Astrocyte (in vitro differentiated cells and primary cell): ENCODE data around the gene ROGDI. TPM values are rescaled to one million over a fixed set of nuclear protein-coding genes. Genes with fewer than 3 reads are reported as not detected.

ENCODE experiments used
- DNase-seq: peaks from one replicate; pipeline ENCODE4 v3.0.0-alpha.2; 2010; ENCODE audit warnings: low read depth
- FAIRE-seq: peaks from 2 replicates; lab custom pipeline; 2011; peaks lifted over from hg19 to GRCh38; lab: Jason Lieb, UNC
- H2AFZ ChIP-seq: 2 replicates; pipeline ENCODE4 v1.6.0; 2012; ENCODE audit warnings: low read depth, low read length, inconsistent platforms
- H3K27ac ChIP-seq: 2 replicates; pipeline ENCODE4 v1.5.1; 2011; ENCODE audit warnings: low read depth, low read length, inconsistent platforms
- H3K27me3 ChIP-seq: 2 replicates; pipeline ENCODE4 v1.6.0; 2011; ENCODE audit warnings: low read length, inconsistent platforms; ENCODE audit not compliant: insufficient read depth
- H3K36me3 ChIP-seq: 2 replicates; pipeline ENCODE4 v1.5.1; 2011; ENCODE audit warnings: low read length, inconsistent platforms; ENCODE audit not compliant: insufficient read depth
- H3K4me1 ChIP-seq: 2 replicates; pipeline ENCODE4 v1.5.1; 2011; ENCODE audit warnings: low read length, inconsistent platforms; ENCODE audit not compliant: insufficient read depth
- H3K4me2 ChIP-seq: 2 replicates; pipeline ENCODE4 v1.6.0; 2012; ENCODE audit warnings: low read length, inconsistent platforms
- H3K4me3 ChIP-seq: 2 replicates; pipeline ENCODE4 v1.5.1; 2011; ENCODE audit warnings: low read depth, mild to moderate bottlenecking, low read length, inconsistent platforms; ENCODE audit not compliant: insufficient read depth
- H3K79me2 ChIP-seq: 2 replicates; pipeline ENCODE4 v1.6.0; 2012; ENCODE audit warnings: mild to moderate bottlenecking, low read length, inconsistent platforms; ENCODE audit not compliant: insufficient read depth
- H3K9ac ChIP-seq: 2 replicates; pipeline ENCODE4 v1.6.0; 2012; ENCODE audit warnings: mild to moderate bottlenecking, low read length, inconsistent platforms
- H3K9me3 ChIP-seq: 2 replicates; pipeline ENCODE4 v1.5.1; 2012; ENCODE audit warnings: low read depth, mild to moderate bottlenecking, low read length, inconsistent platforms; ENCODE audit not compliant: insufficient read depth
- H4K20me1 ChIP-seq: 2 replicates; pipeline ENCODE4 v1.6.0; 2012; ENCODE audit warnings: low read length, inconsistent platforms; ENCODE audit not compliant: insufficient read depth
- H3K27ac Mint-ChIP-seq: one replicate; pipeline ENCODE4 v1.8.0; 2021; ENCODE audit warnings: mild to moderate bottlenecking, mixed read lengths; ENCODE audit not compliant: unreplicated experiment
- H3K27me3 Mint-ChIP-seq: one replicate; pipeline ENCODE4 v1.8.0; 2021; ENCODE audit warnings: low read depth, mixed read lengths; ENCODE audit not compliant: unreplicated experiment
- H3K36me3 Mint-ChIP-seq: one replicate; pipeline ENCODE4 v1.8.0; 2021; ENCODE audit warnings: low read depth, mixed read lengths; ENCODE audit not compliant: unreplicated experiment
- H3K4me1 Mint-ChIP-seq: one replicate; pipeline ENCODE4 v1.8.0; 2021; ENCODE audit warnings: low read depth, mixed read lengths; ENCODE audit not compliant: unreplicated experiment
- H3K4me3 Mint-ChIP-seq: one replicate; pipeline ENCODE4 v1.8.0; 2021; ENCODE audit warnings: mild to moderate bottlenecking, moderate library complexity, mixed read lengths; ENCODE audit not compliant: unreplicated experiment
- H3K9me3 Mint-ChIP-seq: one replicate; pipeline ENCODE4 v1.8.0; 2021; ENCODE audit warnings: mild to moderate bottlenecking, mixed read lengths; ENCODE audit not compliant: unreplicated experiment
- EZH2 ChIP-seq: IDR thresholded peaks from 2 replicates; pipeline ENCODE4 v1.6.1; 2012; ENCODE audit warnings: mild to moderate bottlenecking, low read length, inconsistent platforms; ENCODE audit not compliant: insufficient read depth
- total RNA-seq: library from RNA; stranded (reverse); gene quantifications from 2 replicates; pipeline ENCODE4 v1.2.1, GENCODE V29; 2021
- TF ChIP-seq, protein P1 (sequence below): IDR thresholded peaks from 2 replicates; pipeline ENCODE4 v1.5.1; 2011; ENCODE audit warnings: low read depth, mild to moderate bottlenecking, inconsistent platforms, low read length, moderate library complexity; ENCODE audit not compliant: insufficient read depth

The ROGDI gene
- total RNA-seq, 1 donor from 2014 or later: 33.6 TPM

DNA sequence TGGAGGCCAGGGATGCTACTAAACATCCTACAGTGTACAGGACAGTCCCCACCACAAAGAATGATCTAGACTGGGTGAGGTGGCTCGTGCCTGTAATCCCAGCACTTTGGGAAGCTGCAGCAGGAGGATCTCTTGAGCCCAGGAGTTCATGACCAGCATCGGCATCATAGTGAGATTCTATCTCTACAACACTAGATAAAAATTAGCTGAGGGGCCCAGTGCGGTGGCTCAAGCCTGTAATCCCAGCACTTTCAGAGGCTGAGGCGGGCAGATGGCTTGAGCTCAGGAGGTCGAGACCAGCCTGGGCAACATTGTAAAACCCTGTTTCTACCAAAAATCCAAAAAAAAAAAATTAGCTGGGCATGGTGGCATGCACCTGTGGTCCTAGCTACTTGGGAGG, 30.1 kb downstream of the ROGDI start:
- Histone ChIP-seq H3K9ac (no peak overlapping the region), H3K36me3 (no peaks in the 10 kb centered on the region), H3K79me2 (no peaks in the 10 kb centered on the region), H3K27ac (no peak overlapping the region), H3K9me3 (no peaks in the 10 kb centered on the region), H3K27me3 (no peaks in the 10 kb centered on the region), H2AFZ (no peak overlapping the region), H3K4me2 (no peak overlapping the region), H4K20me1 (no peaks in the 10 kb centered on the region), H3K4me3 (no peak overlapping the region), H3K4me1 (no peaks in the 10 kb centered on the region)
- H3K27me3 Mint-ChIP-seq: no peaks in the 10 kb centered on the region
- H3K27ac Mint-ChIP-seq: no peak overlapping the region
- TF ChIP-seq, protein P1, sequence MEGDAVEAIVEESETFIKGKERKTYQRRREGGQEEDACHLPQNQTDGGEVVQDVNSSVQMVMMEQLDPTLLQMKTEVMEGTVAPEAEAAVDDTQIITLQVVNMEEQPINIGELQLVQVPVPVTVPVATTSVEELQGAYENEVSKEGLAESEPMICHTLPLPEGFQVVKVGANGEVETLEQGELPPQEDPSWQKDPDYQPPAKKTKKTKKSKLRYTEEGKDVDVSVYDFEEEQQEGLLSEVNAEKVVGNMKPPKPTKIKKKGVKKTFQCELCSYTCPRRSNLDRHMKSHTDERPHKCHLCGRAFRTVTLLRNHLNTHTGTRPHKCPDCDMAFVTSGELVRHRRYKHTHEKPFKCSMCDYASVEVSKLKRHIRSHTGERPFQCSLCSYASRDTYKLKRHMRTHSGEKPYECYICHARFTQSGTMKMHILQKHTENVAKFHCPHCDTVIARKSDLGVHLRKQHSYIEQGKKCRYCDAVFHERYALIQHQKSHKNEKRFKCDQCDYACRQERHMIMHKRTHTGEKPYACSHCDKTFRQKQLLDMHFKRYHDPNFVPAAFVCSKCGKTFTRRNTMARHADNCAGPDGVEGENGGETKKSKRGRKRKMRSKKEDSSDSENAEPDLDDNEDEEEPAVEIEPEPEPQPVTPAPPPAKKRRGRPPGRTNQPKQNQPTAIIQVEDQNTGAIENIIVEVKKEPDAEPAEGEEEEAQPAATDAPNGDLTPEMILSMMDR: no peak
- no peak for TF ChIP-seq EZH2
- peaks cover 1% of the 10 kb centered on the region for H3K36me3 Mint-ChIP-seq
- H3K4me3 Mint-ChIP-seq: no peak overlapping the region
- no peak for FAIRE-seq
- H3K9me3 Mint-ChIP-seq: peaks cover 2% of the 10 kb centered on the region
- DNase-seq: no peak
- peaks cover 4% of the 10 kb centered on the region for H3K4me1 Mint-ChIP-seq

DNA sequence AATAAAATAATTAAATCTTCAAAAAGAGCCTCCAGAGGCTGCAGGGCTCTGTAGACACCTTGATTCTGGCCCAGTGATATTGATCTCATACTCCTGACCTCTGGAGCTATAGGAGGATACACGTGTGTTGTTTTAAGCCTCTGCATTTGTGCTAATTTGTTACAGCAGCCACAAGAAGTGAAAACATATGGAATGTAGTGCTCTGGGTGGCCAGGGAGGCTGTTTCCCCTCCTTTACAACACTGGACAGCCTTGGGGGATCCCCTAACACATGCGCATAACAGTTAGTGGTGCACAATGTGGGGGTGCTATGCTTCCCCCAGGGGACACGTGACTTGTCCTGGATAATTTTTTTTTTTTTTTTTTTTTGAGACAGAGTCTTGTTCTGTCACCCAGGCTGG, 30.8 kb downstream of the ROGDI start:
- no peak overlapping the region for H3K4me3 ChIP-seq
- Mint-ChIP-seq H3K4me1 (peaks cover 5% of the 10 kb centered on the region), H3K27ac (no peak overlapping the region), H3K27me3 (no peaks in the 10 kb centered on the region), H3K36me3 (peaks cover 1% of the 10 kb centered on the region), H3K9me3 (peaks cover 2% of the 10 kb centered on the region), H3K4me3 (no peak overlapping the region)
- FAIRE-seq (no peak), DNase-seq (no peak)
- H3K9me3 ChIP-seq: no peaks in the 10 kb centered on the region
- H3K27ac ChIP-seq: no peak overlapping the region
- H3K4me2 ChIP-seq: no peak overlapping the region
- no peaks in the 10 kb centered on the region for H3K27me3 ChIP-seq
- no peaks in the 10 kb centered on the region for H3K36me3 ChIP-seq
- peak overlapping the region; percentile 23 for H2AFZ ChIP-seq
- no peak overlapping the region for H3K9ac ChIP-seq
- H3K79me2 ChIP-seq: peaks cover 6% of the 10 kb centered on the region
- no peaks in the 10 kb centered on the region for H4K20me1 ChIP-seq
- H3K4me1 ChIP-seq: no peaks in the 10 kb centered on the region
- TF ChIP-seq EZH2: no peak
- TF ChIP-seq, protein P1: no peak

GRCh38 chr16:4769306-4769638, 33.2 kb downstream of the ROGDI start:
- peaks cover 13% of the 10 kb centered on the region for H3K4me1 Mint-ChIP-seq
- Histone ChIP-seq H3K9me3 (no peaks in the 10 kb centered on the region), H4K20me1 (peaks cover 5% of the 10 kb centered on the region), H3K9ac (peak overlapping the region; percentile 74), H3K4me3 (peak overlapping the region; percentile 71), H3K27me3 (no peaks in the 10 kb centered on the region), H3K4me1 (peaks cover 7% of the 10 kb centered on the region), H3K27ac (no peak overlapping the region), H3K4me2 (peak overlapping the region; percentile 89), H3K36me3 (no peaks in the 10 kb centered on the region), H3K79me2 (peaks cover 27% of the 10 kb centered on the region), H2AFZ (peak overlapping the region; percentile 94)
- peak overlapping the region; percentile 2 for H3K27ac Mint-ChIP-seq
- TF ChIP-seq, protein P1: no peak
- no peak for TF ChIP-seq EZH2
- peak overlapping the region; percentile 85 for H3K4me3 Mint-ChIP-seq
- H3K27me3 Mint-ChIP-seq: no peaks in the 10 kb centered on the region
- no peaks in the 10 kb centered on the region for H3K36me3 Mint-ChIP-seq
- peaks cover 2% of the 10 kb centered on the region for H3K9me3 Mint-ChIP-seq
- DNase-seq: no peak
- FAIRE-seq: no peak
